HuH-7 (cell line): ENCODE measurements around the gene GALNT17.

Experiments used
- DNase-seq: peaks from one replicate; pipeline ENCODE4 v3.0.0; 2011; ENCODE audit warnings: low spot score

The GALNT17 gene

DNA sequence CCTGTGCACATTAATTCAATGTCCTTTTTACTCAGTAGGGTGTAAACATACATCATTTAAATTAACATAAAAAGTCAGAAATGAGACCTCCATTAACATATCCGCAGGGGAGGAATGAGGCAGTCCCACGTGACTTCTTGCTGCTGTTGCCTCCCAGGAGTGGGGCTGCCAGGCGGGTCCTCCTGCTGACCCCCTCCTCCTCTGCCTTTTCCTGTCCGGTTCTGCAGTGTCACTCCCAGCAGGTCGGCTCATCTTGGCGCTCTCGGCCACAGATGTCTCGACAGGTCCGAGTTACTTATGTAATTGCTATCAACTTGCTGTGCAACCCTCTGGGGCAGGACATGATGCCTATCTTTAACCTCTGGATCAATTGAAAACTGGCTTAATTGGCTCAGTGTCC lies 329.6 kb downstream of the GALNT17 start:
- no peak for DNase-seq

DNA sequence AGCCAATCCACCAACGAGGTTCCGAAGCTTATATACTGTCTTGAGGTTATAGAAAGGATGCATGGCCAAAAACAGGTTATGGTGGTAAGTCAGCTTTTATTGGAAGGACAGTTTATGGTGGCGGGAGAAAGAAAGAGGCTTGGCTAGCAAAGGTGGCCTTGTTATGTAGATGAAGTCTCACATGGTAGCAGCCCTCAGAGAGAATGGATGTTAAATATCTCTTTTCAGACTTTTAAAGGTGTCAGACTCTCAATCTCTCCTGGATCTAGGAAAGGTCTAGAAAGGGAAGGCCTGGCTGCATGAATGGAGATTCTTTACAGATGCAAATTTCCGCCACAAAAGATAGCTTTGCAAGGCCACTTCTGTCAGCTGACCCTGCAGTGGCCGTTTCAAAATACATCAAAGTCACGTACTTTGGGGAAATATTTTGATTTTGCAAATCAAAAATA lies 333.8 kb downstream of the GALNT17 start:
- DNase-seq = no peak

DNA sequence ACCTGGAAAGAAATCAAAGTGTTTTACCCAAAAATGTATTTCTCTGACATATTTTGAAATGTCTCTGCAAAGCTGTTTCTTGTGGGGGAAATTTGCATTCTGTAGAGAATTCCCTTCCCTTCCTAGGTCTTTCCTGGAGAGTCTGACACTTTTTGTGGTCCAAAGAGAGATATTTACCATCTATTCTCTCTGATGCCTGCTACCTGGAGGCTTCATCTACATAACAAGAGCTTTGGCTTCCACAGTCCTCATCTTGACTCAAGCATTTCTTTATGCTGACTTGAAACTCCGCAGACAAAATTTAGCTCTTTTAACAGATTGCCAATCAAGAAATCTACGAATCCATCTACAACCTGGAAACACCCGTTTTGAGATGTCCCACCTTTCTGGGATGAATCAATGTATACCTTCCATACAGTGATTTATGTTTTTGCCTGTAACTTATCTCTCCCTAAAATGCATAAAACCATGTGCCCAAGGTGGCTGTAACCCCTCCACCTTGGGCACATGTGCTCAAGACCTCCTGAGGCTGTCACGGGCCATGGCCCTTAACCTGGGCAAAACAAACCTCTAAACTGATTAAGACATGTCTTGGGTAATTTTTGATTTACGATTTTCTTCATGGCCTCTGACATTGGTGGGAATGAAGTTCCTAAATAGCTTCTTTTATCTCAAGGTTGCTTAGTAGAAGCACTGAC lies 334.7 kb downstream of the GALNT17 start:
- DNase-seq = no peak

DNA sequence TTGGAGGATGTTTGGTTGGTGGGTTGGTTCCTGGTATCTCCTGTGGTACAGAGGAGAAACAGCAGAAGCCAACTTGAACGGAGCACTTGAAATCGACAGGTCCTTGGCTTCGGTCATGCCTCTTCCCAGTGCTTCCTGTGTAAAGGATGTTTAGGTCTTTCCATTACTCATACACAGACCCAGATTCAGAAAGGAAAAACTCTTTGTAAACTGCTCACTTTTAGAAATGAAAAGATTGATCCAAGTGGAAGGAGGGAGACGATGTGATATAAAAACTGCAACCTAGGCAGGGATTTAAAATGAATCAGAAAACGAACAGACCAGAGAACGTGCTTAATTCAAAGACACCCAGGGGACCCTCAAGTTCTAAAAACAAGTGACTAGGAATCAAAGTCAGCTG lies 338.4 kb downstream of the GALNT17 start:
- DNase-seq = no peak

DNA sequence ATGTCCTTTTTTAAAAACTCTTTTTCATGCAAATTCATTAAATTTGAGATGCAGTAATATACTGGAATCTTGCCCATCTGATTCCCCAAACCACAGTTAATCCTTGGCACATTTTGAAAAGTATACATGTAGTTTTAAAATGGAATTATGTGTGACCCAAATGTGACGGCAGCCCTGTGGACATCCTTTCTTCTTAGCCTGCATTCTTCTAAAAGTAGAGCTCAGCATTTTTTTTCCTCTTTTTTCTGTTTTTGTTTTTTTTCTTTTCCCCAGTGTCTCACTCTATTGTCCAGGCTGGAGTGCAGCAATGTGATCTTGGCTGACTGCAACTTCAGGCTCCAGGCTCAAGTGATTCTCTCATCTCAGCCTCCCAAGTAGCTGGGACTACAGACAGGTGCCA lies 338.9 kb downstream of the GALNT17 start:
- no peak for DNase-seq

DNA sequence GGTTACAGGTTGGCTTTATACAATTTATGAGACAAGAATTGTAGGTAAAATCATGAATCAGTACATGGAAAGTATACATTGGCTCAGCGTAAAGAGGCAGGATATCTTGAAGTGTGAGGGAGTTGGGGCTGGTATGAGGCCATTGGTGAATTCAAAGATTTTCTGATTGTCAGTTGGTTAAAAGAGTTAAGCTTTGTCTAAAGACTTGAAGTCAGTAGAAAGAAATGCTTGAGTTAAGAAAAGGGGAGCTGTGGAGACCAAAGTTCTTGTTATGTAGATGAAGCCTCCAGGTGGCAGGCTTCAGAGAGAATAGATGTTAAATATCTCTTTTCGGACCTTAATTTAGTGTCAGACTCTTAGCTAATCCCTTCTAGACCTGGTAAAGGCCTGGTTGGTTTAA lies 341.0 kb downstream of the GALNT17 start:
- DNase-seq = no peak

DNA sequence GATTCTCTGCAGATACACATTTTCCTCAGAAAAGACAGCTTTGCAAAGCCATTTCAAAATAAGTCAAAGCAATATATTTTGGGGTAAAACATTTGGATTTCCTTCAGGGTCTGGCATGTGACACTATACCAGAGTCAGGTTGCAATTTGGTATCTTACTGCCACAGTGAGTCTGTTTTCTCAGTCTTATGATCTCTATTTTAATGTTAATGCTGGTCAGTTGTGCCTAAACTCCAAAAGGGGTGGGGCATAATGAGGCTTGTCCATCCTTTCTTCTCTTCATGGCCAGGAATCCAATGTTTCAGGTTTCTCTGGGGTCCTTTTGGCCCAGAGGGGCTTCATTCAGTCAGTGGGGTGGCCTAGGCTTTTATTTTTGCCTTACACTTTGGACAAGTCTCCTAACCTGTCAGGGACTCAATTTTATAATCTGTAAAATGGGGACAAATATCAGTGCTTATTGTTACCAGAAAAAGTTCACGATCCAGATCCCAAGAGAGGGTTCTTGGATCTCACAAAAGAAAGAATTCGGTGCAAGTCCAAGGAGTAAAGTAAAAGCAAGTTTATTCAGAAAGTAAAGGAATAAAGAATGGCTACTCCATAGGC lies 341.5 kb downstream of the GALNT17 start:
- no peak for DNase-seq

DNA sequence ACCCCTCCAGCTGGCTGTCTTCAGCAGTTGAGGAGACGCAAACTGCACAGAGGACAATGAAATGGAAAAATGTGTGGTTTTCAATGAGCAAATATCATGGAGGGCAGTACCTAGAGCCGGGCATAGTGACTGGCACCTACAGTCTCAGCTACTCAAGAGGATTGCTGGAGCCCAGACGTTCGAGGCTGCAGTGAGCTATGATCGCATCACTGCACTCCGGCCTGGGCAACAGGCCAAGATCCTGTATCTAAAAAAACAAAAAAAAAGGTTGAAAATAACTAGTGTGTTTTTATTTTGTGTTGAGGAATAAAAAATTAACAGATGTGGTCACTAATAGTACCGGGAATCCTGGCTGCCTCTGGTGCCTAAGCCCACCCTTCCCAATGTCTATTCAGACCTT lies 345.5 kb downstream of the GALNT17 start:
- DNase-seq = no peak

DNA sequence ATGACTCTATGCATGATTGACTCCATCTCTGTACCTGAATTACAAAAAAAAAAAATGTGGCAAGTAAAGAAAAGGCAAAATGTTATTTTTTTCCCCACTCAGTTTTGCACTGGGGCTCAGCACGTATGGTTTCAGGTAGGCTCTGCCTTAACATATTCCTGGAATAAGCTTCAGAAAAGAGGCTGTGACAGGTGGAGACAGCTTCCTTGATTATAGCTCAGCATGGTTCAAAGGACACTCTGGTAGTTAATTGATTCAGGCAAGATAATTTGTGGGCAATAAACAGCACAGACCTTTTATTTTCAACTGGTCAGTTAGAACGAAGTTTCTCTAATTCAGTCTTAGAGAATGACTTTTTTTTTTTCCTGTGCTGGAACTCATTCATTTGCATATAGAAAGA lies 347.3 kb downstream of the GALNT17 start:
- no peak for DNase-seq

DNA sequence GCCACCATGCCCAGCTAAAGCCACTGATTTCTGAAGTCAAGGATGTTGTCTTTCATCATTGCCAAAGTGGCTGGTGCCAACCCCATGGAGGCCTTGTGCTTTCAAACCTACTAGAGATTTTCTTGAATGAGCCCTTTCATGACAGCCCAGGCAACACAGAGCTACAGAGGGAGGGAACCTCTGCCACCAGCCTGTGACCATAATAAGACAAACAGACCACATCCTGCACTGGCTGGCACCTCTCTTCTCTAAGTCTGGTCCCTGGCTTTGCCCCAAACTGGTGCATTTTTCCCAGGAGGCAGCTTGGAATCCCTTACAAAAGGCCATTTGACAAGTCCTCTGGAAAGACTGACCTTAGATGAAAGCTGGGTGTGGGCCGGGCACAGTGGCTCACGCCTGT lies 348.8 kb downstream of the GALNT17 start:
- DNase-seq = no peak

DNA sequence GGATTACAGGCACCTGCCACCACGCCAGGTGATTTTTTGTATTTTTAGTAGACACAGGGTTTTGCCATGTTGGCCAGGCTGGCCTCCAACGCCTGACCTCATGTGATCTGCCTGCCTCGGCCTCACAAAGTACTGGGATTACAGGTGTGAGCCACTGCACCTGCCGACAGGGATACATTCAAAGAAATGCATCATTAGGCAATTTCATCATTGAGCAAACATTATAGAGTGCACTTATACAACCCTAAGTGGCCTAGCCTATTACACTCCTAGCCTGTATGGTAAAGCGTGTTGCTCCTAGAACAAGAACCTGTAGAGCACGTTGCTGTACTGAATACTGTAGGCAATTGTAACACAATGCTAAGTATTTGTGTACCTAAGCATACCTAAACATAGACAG lies 350.3 kb downstream of the GALNT17 start:
- DNase-seq = no peak

DNA sequence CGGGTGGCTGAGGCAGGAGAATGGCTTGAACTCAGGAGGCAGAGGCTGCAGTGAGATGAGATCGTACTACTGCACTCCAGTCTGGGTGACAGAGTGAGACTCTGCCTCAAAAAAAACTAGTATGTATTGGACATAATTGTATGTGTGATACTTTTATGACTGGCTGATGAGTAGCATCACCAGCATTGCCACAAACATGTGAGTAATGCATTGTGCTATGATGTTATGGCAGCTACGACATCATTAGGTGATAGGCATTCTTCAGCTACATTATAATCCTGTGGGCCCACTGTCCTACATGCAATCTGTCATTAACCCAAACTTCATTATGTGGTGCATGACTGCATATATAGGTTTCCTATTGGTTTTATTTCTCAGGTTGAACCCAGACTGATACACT lies 352.4 kb downstream of the GALNT17 start:
- no peak for DNase-seq

DNA sequence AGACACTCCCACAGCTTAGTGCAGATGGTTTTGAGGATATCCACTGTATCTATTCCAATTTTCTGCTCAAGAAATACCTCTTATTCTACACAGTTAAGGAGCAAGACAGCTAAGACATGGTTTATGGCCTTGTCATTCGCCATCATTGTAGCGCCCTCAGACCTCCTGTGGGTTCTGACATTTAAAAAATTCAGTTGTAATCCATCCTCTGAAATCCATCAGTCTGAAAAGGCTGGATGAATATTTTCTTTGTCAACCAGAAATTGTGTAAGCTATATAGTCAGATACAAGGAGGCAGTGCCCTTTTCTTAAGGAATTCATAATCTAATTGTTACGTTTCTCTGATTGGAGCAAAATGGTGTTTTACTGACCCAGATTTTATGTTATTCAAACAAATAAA lies 353.6 kb downstream of the GALNT17 start:
- DNase-seq = no peak

DNA sequence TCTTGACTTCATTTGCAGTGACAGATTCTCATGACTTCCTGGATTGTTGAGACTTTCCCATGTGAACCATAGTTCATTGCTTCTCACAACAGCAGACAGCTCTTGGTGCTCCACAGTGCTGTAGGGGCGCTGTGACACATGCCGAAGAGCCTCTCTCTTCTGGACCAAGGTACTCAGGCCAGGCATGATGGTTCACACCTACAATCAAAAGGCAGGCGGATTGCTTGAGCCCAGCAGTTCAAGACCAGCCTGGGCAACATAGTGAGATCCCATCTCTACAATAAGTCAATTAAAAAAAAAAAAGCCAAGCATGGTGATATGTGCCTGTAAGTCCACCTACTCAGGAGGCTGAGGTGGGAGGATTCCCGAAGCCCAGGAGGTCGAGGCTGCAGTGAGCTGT lies 354.5 kb downstream of the GALNT17 start:
- DNase-seq = no peak

DNA sequence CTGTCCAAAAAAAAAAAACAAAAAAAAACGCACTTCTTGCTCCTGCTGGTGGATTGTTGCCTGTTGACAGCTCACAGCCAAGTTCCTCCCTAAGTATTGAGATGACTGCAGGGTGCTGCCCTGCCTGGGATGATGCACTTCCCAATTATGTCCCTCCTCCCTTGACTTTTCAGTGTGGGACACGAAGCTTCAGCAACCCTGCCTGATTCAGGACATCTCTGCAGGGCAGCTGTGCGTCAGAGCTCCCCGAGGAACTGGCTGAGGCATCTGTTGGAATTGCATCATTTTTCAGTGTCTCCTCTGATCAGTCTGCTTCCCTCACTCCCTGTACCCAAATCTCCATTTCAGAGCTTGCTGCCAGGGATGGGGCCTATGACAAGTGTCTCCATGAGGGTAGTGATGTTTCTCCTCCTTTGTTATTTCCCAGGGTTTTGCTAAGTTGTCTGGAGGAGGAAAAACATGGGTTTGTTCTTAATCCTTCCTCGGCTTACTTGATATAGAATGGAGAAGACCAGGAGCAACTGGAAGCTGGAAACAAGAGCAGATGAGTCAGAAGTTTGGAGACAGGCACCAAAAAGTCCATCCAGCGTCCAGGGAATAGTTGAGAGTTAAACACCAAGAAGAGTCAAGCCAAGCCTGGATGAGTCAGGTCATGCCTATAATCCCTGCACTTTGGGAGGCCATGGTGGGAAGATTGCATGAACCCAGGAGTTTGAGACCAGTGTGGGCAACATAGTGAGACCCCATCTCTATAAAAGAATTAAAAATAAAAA lies 355.1 kb downstream of the GALNT17 start:
- DNase-seq = no peak

DNA sequence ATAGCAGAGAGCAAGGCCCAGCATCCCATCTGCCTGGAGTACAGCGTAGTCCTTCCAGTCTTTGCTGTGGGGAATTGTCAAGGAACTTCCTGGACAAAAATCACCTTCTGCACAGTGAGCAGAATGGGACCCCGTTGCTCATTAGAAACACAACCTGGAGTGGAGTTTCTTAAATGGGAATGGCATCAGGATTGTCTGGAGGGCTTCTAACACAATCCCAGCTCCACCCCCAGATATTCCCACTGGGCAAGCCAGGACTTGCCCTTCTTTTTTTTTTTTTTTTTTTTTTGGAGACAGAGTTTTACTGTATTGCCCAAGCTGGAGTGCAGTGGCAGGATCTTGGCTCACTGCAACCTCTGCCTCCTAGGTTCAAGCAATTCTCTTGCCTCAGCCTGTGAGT lies 356.4 kb downstream of the GALNT17 start:
- no peak for DNase-seq

DNA sequence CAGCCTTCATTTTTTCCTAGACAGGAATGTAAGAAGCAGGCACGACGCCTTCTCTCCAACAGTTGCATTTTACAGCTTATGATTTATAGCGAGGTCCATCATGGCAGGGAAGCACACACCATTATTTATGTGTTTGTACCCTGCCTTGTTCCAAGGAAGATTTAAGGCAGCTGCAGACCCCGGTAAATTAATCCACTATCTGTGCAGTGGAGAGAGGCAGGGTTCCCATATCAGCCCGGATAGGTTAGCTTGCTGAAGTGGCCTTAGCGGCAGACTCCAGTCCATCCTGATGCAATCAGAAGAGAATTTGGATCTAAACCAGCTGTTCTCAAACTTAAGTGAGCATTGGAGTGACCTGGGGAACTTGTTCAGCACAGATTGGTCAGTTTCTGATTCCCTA lies 359.4 kb downstream of the GALNT17 start:
- DNase-seq = no peak

DNA sequence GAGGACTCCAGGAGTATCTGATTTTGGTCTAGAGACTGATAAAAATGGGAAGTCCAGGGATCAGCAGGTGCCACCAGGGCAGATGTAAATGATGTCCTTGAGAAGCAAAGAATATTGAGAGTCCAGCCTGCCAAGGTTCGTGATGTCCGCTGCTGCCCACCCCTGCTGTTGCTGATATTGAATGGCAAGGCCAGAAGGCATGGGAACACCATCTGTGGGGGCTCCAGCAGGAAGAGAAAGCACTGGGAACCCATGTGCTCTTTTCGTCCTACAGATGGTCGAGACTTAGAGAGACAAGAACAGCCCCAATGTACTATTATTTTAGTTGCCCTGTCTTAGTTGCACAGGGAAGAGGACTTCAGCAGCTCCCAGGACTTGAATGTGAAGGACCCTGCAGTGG lies 363.9 kb downstream of the GALNT17 start:
- no peak for DNase-seq

DNA sequence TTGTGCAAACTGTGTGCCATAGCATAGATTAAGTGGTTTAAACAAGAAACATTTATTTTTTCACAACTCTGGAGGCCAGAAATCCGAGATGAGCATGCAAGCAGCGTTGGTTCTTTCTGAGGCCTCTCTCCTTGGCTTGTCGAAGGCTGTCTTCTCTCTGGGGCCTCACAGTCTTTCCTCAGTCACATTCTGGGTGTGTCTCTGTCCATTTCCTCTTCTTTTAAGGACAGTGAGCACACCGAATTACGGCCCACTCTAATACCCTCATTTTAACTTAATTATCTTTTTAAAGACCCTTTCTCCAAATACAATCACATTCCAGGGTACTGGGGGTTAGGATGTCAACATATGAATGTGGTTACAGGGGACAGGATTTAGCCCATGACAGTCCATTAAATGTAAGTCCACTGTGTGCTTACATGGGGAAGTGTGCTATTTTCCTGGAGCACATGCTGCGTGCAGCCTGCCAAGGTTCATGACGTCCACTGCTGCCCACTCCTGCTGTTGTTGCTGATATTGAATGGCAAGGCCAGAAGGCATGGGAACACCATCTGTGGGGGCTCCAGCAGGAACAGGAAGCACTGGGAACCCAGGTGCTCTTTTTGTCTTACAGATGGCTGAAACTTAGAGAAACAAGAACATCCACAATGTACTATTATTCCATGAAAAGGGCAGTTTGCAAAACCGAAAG lies 365.5 kb downstream of the GALNT17 start:
- DNase-seq = no peak

DNA sequence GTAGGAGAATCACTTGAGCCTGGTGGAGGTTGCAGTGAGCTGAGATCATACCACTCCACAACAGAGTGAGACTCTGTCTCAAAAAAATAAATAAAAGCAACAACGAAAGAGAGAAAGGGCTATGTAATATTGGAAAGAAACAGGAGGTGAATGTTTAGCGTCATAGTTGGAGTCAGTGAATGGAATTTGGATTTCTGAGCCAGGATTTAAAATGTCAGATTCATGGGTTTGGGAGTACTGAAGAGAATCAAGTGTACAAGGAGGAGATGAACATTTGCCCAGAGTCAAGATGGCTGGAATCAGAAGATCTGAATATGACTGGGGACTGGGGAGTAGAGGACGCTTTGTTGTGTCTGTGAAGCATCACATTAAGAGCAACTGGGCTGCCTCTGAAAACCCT lies 366.4 kb downstream of the GALNT17 start:
- DNase-seq = no peak

DNA sequence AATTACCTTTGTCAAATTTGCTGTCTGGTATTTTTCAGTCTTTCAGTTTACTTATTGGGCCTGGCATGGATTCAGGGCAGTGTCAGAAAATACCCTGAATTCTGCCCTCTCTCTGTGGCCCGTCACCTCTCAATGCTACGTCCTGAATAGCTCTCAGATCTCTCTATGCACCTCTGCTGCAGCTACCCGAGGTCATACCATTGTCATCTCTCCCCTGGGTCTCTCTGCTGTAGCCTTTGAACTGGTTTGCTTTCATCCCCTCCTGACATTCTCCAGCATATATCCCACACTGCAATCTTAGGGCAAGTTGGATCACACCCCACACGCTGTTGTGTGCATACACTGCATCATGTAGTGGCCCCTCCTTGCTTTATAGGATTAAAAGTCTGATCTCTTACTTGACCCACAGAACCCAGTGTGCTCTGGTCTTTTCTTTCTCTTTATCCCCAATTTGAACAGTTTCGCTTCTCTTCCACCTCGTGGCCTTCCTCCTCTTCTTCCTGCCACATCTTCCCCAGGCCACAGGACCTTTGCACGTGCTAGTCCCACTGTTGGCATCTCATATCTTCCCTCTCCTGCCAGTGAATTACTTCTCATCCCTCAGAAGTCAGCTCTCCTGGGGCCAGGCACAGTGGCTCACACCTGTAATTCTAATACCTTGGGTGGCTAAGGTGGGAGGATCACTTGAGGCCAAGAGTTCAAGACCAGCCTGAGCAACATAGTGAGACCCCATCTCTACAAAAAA lies 372.9 kb downstream of the GALNT17 start:
- no peak for DNase-seq

DNA sequence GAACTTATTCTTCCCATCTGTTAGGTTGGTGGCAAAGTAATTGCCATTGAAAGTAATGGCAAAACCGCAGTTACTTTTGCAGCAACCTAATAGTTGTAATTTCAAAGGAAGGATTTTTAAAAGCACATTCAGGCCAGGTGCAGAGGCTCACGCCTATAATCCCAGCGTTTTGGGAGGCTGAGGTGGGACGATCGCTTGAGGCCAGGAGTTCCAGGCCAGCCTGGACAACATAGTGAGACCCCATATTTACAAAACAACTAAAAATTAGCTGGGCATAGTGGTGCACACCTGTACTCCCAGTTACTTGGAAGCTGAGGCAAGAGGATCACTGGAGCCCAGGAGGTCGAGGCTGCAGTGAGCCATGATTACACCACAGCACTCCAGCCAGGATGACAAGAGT lies 374.9 kb downstream of the GALNT17 start:
- no peak for DNase-seq
